HepG2 (cell line): ENCODE data around the gene PYHIN1. TPM values are rescaled to one million over a fixed set of nuclear protein-coding genes. Genes with fewer than 3 reads are reported as not detected.

Experiments
- ATF7 ChIP-seq, 2 experiments: fragments of 450-650 bp in 1 of 2; sonication (generic) in 1 of 2; formaldehyde crosslinking in 1 of 2; IDR thresholded peaks; 2 replicates each; pipeline versions ENCODE4 v1.4.0 to v1.6.1; 2016 to 2020; ENCODE audit warnings: antibody characterized with exemption in 1 of 2, mild to moderate bottlenecking in 1 of 2, missing genetic modification reagents in 1 of 2
- HNRNPH1 ChIP-seq: fragments of 200-400 bp; formaldehyde crosslinking; optimal IDR thresholded peaks from 2 replicates; pipeline ENCODE3; 2017; ENCODE audit warnings: mild to moderate bottlenecking, low read depth, low read length
- HNRNPL ChIP-seq: fragments of 200-400 bp; formaldehyde crosslinking; IDR thresholded peaks from 2 replicates; pipeline ENCODE4 v1.6.1; 2017; ENCODE audit warnings: mild to moderate bottlenecking, low read depth, low read length
- IKZF4 ChIP-seq: sonication (generic); formaldehyde crosslinking; IDR thresholded peaks from 2 replicates; pipeline ENCODE4 v1.5.1; 2020; ENCODE audit warnings: borderline replicate concordance, mild to moderate bottlenecking, low read depth, missing genetic modification reagents; ENCODE audit errors: not compliant biosample characterization
- ISX ChIP-seq: sonication (generic); formaldehyde crosslinking; conservative IDR thresholded peaks from 2 replicates; pipeline ENCODE4 v1.5.0; 2020; ENCODE audit warnings: missing genetic modification reagents
- POLR2AphosphoS2 ChIP-seq: IDR thresholded peaks from 2 replicates; pipeline ENCODE4 v1.6.1; 2011; ENCODE audit warnings: low read depth, low read length, improper control_type of control experiment
- RORA ChIP-seq: sonication (generic); formaldehyde crosslinking; IDR thresholded peaks from 2 replicates; pipeline ENCODE4 v1.5.0; 2020; ENCODE audit warnings: mild to moderate bottlenecking, missing genetic modification reagents, moderate library complexity
- ZBTB20 ChIP-seq: sonication (generic); formaldehyde crosslinking; IDR thresholded peaks from 2 replicates; pipeline ENCODE4 v1.8.1; 2023; ENCODE audit warnings: missing genetic modification reagents, low read depth, mild to moderate bottlenecking, borderline replicate concordance
- ZNF256 ChIP-seq: sonication (generic); formaldehyde crosslinking; conservative IDR thresholded peaks from 2 replicates; pipeline ENCODE4 v1.4.0; 2020; ENCODE audit warnings: missing genetic modification reagents
- polyA plus RNA-seq, 8 experiments: library from polyadenylated mRNA; depleted of rRNA in 3 of 8; stranded (reverse) in 7 of 8; unstranded in 1 of 8; fragments of >200 nt; fragmentation: Illumina TruSeq in 4 of 8; extraction: Trizol in 4 of 8; gene quantifications; 2 replicates each; pipeline versions ENCODE4 v1.2.1 to v1.2.3, GENCODE V29; 2011 to 2016; ENCODE audit warnings: low read depth in 4 of 8, missing spikeins in 1 of 8, mixed read lengths in 1 of 8; ENCODE audit not compliant: insufficient read depth in 1 of 8
- total RNA-seq, 5 experiments: library from RNA; depleted of rRNA; stranded (reverse); fragments of >200 nt; fragmentation: Illumina TruSeq; extraction: Trizol; gene quantifications; 2 replicates each; pipeline ENCODE4 v1.2.3, GENCODE V29; 2016; ENCODE audit warnings: low read depth in 1 of 5
- TF ChIP-seq, protein P1 (sequence below): sonication (generic); formaldehyde crosslinking; IDR thresholded peaks from 2 replicates; pipeline ENCODE4 v1.5.1; 2020; ENCODE audit warnings: missing genetic modification reagents, mild to moderate bottlenecking, borderline replicate concordance
- TF ChIP-seq, protein P2 (sequence below): sonication (generic); formaldehyde crosslinking; IDR thresholded peaks from 2 replicates; pipeline ENCODE4 v1.8.0; 2022; ENCODE audit warnings: mild to moderate bottlenecking, missing genetic modification reagents; ENCODE audit not compliant: insufficient replicate concordance
- TF ChIP-seq, protein P3 (sequence below): IDR thresholded peaks from 2 replicates; pipeline ENCODE4 v1.6.1; 2016; ENCODE audit warnings: missing compliant biosample characterization, missing genetic modification reagents, borderline replicate concordance

The PYHIN1 gene
- total and polyA plus RNA-seq, 2 of the 13 experiments (the other 11 are each of a cell fraction or from before 2014, with no cell fraction given) = not detected

DNA sequence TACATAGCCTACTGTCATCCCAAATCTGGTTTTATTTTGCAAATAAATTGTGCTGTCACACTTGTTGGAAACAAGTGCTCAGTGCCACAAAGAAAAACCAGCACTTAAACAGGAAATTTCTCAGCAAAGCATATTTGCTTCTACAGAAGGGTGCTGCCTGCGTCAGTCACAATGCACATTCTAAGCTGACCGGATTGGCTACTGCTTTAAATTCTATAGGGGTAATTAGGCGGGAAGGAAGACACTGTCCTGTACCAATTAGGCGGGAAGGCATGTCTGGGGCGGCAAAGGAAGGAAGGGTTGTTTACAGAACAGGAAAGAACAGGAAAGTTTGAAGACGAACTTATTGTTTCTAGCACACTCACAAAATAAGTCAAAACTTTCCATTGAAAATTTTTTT is 81.1 kb downstream of the PYHIN1 start (continued):
- TF ChIP-seq ATF7 (IDR thresholded peaks at IDR 0.05) = no peak
- TF ChIP-seq ATF7 (CRISPR knock-in tag; IDR thresholded peaks at IDR 0.05) = no peak
- TF ChIP-seq, protein P1, sequence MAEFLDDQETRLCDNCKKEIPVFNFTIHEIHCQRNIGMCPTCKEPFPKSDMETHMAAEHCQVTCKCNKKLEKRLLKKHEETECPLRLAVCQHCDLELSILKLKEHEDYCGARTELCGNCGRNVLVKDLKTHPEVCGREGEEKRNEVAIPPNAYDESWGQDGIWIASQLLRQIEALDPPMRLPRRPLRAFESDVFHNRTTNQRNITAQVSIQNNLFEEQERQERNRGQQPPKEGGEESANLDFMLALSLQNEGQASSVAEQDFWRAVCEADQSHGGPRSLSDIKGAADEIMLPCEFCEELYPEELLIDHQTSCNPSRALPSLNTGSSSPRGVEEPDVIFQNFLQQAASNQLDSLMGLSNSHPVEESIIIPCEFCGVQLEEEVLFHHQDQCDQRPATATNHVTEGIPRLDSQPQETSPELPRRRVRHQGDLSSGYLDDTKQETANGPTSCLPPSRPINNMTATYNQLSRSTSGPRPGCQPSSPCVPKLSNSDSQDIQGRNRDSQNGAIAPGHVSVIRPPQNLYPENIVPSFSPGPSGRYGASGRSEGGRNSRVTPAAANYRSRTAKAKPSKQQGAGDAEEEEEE = no peak
- no peak for TF ChIP-seq HNRNPH1
- no peak for TF ChIP-seq POLR2AphosphoS2
- TF ChIP-seq ZBTB20 (CRISPR knock-in tag) = no peak
- no peak for TF ChIP-seq RORA (CRISPR knock-in tag)
- no peak for TF ChIP-seq ZNF256 (CRISPR knock-in tag)
- TF ChIP-seq IKZF4 (CRISPR knock-in tag) = no peak
- no peak for TF ChIP-seq ISX (CRISPR knock-in tag)
- TF ChIP-seq, protein P2, sequence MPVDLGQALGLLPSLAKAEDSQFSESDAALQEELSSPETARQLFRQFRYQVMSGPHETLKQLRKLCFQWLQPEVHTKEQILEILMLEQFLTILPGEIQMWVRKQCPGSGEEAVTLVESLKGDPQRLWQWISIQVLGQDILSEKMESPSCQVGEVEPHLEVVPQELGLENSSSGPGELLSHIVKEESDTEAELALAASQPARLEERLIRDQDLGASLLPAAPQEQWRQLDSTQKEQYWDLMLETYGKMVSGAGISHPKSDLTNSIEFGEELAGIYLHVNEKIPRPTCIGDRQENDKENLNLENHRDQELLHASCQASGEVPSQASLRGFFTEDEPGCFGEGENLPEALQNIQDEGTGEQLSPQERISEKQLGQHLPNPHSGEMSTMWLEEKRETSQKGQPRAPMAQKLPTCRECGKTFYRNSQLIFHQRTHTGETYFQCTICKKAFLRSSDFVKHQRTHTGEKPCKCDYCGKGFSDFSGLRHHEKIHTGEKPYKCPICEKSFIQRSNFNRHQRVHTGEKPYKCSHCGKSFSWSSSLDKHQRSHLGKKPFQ = no peak
- no peak for TF ChIP-seq HNRNPL
- TF ChIP-seq, protein P3, sequence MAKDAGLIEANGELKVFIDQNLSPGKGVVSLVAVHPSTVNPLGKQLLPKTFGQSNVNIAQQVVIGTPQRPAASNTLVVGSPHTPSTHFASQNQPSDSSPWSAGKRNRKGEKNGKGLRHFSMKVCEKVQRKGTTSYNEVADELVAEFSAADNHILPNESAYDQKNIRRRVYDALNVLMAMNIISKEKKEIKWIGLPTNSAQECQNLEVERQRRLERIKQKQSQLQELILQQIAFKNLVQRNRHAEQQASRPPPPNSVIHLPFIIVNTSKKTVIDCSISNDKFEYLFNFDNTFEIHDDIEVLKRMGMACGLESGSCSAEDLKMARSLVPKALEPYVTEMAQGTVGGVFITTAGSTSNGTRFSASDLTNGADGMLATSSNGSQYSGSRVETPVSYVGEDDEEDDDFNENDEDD (CRISPR knock-in tag) = no peak
